Measurements from ENCODE around the gene ZNF500.

- TF ChIP-seq, protein P1, sequence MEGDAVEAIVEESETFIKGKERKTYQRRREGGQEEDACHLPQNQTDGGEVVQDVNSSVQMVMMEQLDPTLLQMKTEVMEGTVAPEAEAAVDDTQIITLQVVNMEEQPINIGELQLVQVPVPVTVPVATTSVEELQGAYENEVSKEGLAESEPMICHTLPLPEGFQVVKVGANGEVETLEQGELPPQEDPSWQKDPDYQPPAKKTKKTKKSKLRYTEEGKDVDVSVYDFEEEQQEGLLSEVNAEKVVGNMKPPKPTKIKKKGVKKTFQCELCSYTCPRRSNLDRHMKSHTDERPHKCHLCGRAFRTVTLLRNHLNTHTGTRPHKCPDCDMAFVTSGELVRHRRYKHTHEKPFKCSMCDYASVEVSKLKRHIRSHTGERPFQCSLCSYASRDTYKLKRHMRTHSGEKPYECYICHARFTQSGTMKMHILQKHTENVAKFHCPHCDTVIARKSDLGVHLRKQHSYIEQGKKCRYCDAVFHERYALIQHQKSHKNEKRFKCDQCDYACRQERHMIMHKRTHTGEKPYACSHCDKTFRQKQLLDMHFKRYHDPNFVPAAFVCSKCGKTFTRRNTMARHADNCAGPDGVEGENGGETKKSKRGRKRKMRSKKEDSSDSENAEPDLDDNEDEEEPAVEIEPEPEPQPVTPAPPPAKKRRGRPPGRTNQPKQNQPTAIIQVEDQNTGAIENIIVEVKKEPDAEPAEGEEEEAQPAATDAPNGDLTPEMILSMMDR (IDR thresholded peaks at IDR 0.05; ENCODE audit: low read length): no peak
- no peak for TF ChIP-seq EZH2 (optimal IDR thresholded peaks at IDR 0.05; ENCODE audit: low read depth, low read length)
These were observed 13.3 kb upstream of the ZNF500 start for GRCh38 chr16:4780235-4780634.

Measured in MM.1S (cell line).